HG03432 (cell line): Measurements from ENCODE around the gene LSS.
"Not testable (repeated sequence)": the region's sequence is repeated elsewhere in the genome, so short reads cannot be mapped to it uniquely, and the experiment has no call there.

Experiments used
- ATAC-seq: cut with Tn5 transposase; IDR thresholded peaks from one replicate; pipeline ENCODE4 v1.9.1; 2021; ENCODE audit warnings: mild to moderate bottlenecking, moderate library complexity; ENCODE audit not compliant: unreplicated experiment

LSS gene

DNA sequence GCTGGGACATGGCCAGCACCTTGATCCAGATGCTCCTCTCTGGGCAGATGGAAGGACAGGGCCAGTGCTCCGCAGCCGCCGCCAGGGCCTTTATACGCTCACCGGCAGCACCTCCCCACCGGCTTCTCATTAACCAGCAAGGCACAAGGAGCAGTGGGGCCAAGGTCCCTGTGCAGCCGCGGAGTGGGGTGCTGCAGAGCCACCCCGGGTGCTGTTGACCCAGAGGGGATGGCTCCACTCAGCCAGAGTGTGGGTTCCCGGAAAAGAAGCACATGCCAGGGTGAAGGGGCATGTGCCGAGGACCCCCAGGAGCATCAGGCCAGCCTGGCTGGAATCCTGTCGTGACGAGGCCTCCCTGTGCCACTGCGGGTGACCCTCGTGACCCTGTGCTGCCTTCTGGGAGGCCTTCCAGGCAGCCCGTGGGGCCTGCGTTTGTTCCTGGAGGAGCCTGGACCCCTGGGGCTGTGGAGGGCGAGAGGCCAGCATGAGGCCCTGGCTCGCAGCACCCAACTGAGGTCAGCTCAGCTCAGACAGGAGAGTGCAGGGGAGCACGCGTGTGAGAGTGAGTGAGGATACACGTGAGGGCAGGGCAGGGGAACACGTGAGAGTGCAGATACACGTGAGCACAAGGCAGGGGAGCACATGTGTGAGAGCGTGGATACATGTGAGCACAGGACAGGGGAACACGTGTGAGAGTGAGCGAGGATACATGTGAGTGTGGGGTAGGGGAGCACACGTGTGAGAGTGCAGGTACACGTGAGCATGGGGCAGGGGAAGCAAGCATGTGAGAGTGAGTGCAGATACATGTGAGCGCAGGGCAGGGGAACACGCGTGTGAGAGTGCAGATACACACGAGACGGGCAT, 72.8 kb downstream of the LSS start, which contains the start of gene FTCD:
FTCD (minus strand) TSS at position 66 of the 864 bp plus-strand sequence; CDS start at position 10, 56 bp downstream.
- no peak for ATAC-seq

- ATAC-seq = no peak
Measured at GRCh38 chr21:46154955-46155513, 73.5 kb downstream of the LSS start.

GRCh38 chr21:46154155-46154954, 74.2 kb downstream of the LSS start:
- no peak for ATAC-seq

GRCh38 chr21:46153247-46154154, 75.1 kb downstream of the LSS start:
- no peak for ATAC-seq

GRCh38 chr21:46152927-46153246, 75.7 kb downstream of the LSS start:
- ATAC-seq = no peak

DNA sequence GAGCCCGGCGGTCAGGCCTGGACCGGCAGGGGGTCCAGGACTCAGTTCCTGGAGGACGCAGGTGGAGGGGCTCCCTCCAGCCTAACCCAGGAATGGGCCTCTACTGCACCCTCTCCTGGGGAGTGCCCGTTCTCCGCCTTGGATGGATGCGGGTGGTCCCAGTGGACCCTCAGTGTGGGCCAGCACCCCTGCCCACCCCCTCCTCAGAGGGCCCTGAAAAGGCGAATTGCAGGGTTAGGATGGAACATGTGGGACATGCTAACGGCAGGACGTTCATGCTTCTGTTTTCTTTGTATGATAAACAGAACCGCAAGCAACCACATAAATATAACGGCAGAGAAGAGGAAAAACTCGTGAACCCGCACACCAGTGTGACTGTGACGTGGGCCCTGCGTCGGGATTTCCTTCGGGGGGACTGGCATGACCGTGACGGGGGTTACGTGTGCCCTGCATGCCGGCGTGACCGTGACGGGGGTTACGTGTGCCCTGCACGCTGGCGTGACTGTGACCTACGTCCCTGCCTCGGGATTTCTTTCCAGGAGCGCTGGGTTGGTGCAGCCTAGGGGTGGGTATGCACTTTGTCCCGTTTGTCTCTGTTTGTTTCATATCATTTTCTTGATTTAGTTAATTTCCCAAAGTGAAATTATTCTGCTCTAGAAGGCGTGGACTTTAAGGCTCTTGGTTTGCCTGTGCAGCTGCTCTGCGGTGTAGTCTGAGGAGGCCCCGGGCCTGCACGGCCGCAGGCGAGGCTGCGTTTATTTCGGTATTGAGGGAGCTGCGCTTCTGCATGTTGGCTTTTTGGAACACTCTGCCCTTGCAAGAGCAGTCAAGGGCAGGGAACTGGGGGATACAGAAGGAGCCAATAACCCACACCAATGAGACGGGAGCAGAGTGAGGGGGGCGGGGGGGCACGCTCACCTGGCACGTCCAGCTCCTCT, 76.3 kb downstream of the LSS start:
- no peak for ATAC-seq

DNA sequence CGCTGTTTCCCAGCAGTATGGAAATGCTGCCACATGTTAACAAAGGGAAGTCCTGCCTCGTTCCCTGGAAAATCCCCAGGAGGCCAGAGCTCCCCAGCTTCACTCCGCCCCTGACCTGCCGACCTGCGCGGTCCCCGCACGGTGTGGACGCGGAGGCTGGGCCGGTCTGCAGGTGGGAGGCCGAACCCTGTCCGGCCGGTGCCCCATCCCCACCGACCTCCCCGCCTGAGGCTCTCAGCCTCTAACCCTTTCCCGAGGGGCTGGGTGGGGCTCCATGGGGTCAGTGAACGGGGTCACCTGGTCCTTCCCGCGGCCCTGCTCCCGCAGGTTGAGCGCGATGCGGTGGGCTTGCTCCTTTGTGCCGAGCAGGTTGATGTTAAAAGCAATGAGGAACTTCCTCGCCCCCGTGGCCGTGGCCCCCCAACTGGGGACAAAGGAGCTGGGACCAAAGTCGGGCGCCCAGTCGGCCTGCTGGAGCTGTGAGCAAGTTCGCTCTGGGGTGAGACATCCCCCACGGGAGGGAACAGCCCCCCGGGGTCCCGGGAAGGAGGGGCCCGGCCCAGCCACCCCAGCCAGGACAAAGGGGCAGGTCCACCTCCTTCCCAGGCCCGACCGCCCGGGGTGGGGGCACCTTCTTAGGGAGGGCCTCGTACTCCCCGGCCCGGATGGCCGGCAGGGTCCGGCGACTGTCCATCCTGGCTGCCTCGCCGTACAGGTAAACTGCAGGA, 77.1 kb downstream of the LSS start:
- ATAC-seq = no peak

GRCh38 chr21:46150491-46151121, 78.0 kb downstream of the LSS start:
- no peak for ATAC-seq

GRCh38 chr21:46150073-46150472, 78.5 kb downstream of the LSS start:
- no peak for ATAC-seq

- no peak for ATAC-seq
Measured at GRCh38 chr21:46149205-46149901, 79.2 kb downstream of the LSS start.

DNA sequence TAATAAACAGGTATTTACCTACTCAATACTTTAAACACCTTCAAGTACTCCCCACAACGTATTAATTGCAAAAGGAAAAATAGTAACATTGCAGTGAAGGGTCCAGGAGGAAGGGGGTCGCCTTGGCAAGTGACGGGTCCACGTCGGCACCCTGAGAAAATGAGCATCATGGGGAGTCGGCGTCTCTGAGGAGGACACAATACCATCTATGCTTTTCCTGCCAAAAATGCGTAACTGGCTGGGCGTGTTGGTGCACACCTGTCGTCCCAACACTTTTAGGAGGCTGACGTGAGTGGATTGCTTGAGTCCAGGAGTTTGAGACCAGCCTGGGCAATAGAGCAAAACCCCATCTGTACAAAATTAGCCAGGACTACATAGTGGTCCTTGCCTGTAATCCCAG, 80.5 kb downstream of the LSS start:
- ATAC-seq = no peak

DNA sequence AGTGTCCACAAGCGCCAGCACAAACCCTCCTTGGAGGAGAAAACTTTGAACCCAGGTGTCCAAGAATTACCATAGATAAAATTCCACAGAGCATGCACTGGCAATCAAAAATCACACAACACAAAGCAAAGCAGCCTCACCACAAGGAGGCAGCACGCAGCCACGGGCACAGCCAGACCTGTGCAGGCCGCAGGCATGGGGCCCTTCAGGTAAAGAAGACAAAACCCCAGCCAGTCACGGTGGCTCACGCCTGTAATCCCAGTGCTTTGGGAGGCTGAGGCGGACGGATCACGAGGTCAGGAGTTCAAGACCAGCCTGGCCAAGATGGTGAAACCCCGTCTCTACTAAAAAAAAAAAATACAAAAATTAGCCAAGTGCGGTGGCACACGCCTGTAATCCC, 81.1 kb downstream of the LSS start:
- ATAC-seq = not testable (repeated sequence)

GRCh38 chr21:46146856-46147255, 81.7 kb downstream of the LSS start:
- no peak for ATAC-seq

GRCh38 chr21:46145840-46146691, 82.5 kb downstream of the LSS start:
- no peak for ATAC-seq

- ATAC-seq = no peak
Measured at GRCh38 chr21:46145159-46145839, 83.3 kb downstream of the LSS start.

DNA sequence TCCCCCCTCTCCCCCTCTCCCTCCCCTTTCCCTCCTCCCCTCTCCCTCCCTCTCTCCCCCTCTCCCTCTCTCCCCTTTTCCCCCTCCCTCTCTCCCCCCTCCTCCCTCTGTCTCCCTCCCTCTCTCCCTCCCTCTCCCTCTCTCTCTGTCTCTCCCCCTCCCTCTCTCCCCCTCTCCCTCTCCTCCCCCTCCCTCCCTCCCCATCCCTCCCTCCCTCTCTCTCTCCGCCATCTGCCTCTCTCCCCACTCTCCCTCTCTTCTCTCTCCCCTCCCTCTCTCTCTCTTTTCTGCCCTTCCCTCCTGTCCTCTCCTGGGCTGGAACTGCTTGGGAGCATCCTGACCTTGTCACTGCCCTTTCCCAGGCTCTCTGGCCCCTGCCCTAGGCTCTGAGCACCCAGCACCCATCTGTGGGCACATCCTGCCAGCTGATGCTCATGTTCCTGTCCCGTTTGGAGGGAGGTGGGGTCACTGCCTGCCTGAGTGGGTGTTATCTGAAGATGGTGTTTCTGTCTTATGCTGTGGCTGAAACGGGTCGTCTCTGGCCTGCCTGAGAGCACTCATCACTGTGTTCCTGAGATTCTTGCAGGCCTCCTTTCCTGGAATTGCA, 84.0 kb downstream of the LSS start:
- no peak for ATAC-seq
